ENCODE results near the gene RPS4Y1.
A peak's percentile ranks its signal among the peaks of the same experiment; 100 is the strongest.
"Not testable (repeated sequence)": the region's sequence is repeated elsewhere in the genome, so short reads cannot be mapped to it uniquely, and the experiment has no call there.

The RPS4Y1 gene

DNA sequence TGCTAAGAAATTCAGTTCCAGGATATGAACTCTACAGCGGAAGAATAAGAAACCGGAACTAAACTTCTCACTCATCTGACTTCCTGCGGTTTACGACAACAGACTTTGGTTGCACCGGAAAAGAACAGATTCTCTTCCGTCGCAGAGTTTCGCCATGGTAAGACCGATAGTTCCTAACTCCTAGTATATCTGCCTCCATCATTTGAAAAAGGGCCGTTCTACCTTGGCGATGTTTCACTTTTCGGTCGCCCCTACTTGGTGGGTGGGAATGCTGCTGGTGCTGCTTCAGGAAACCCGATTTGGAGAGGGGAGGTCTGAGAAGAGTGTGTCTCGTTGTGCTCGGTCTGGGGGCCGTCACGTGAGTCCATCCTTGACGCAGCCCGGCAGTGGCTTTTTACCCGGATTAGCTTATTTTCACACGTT, at the start of gene RPS4Y1:
RPS4Y1 (plus strand) TSS at position 132 of the 423 bp plus-strand sequence; CDS start at position 155, 23 bp downstream.
- peak in 2 of 3 donors; percentile 10 to 18 for DNase-seq (ENCODE audit: low read depth in 3 of 3, low spot score in 1 of 3)

DNA sequence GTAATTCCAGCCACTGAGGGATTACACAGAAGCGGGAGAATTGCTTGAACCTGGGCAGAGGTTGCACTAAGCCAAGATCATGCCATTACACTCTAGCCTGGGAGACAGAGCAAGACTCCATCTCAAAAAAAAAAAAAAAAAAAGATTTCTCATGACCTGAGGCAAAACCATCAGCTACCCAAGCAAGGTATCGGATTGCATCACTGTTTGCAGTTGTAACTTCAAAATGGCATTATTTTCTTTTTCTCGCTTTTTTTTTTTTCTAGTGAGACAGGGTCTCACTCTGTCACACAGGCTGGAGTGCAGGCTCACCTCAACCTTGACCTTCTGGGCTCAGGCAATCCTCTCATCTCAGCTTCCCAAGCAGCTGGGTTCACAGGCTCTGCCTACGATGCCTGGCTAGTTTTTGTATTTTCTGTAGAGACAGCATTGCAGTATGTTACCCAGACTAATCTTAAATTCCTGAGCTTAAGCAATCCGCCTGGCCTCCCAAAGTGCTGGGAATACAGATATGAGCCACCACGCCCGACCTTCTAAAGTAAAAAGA, 44.4 kb upstream of the RPS4Y1 start:
- DNase-seq (ENCODE audit: low read depth in 3 of 3, low spot score in 1 of 3): no peak

DNA sequence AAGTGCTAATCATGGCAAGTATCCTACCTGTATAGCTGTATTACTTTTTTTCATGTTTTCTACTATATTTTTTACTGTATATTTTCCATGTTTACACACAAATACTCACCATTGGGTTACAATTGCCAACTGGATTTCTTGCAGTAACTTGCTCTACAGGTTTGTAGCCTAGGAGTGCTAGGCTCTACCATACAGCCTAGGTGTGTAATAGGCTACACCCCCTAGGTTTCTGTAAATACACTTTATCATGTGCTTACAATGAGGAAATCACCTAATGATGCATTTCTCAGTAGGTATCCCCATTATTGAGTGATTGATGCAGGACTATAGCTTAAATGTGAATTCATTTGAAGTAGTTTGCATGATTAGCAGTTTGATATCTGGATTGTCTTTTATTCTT, 43.4 kb upstream of the RPS4Y1 start:
- no peak for DNase-seq (ENCODE audit: low read depth in 3 of 3, low spot score in 1 of 3)

DNA sequence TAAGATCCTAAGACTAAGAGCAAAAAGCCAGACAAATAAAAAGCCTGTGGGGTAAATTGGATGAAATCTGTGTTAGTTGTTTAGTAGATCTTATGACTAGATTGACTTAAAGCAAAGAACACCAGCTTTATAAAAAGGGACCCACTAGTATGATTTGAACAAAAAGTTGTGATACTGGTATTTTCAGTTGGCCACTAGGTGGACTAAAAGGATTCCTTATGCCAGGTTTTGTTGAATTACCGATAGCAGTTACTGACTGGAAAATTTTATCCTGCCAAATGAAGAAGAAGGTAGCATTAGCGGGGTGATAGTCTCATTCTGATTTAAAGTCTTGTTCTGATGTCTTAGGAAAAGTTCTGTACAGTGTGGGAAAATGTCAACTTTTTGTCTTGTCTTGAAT, 41.2 kb upstream of the RPS4Y1 start:
- DNase-seq (ENCODE audit: low read depth in 3 of 3, low spot score in 1 of 3): no peak

DNA sequence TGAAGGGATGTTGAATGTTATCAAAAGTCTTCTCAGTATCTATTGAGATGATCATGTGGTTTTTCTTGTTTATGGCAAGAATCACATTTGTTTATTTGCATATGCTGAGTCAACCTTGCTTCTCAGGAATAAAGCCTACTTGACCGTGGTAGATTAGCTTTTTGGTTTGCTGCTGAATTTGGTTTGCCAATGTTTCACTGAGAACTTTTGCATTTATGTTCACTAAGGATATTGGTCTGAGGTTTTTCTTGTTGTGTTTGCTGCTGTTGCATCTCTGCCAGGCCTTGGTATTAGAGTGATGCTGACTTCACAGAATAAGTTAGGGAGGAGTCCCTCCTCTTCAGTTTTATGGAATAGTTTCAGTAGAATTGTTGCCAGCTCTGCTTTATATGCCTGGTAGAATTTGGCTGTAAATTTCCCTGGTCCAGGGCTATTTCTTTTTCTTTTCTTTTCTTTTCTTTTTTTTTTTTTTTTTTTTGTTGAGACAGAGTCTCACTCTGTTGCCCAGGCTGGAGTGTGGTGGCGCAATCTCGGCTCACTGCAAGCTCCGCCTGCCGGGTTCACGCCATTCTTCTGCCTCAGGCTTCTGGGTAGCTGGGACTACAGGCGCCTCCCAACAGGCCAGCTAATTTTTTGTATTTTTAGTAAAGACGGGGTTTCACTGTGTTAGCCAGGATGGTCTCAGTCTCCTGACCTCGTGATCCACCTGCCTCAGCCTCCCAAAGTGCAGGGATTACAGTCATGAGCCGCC, 24.1 kb upstream of the RPS4Y1 start:
- DNase-seq (ENCODE audit: low read depth in 3 of 3, low spot score in 1 of 3): not testable (repeated sequence)

DNA sequence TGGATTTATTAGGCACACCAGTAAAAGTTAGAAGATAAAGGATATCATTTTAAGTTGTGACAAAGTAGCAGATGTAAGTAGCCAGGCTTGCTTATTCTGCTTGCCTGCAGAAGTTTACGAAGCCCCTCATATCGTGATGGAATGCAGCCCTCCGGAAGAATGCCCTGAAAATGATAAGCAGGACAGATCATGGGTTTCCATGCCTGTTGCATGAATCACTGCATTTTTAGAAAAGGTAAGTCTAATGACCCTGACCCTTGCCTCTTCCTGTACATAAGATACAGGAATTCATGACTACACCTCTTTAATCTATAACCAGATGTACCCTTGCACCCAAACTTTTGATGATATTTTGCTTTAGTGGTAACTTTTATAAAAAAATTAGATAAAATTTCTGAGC, 16.9 kb upstream of the RPS4Y1 start:
- DNase-seq (ENCODE audit: low read depth in 3 of 3, low spot score in 1 of 3): no peak

DNA sequence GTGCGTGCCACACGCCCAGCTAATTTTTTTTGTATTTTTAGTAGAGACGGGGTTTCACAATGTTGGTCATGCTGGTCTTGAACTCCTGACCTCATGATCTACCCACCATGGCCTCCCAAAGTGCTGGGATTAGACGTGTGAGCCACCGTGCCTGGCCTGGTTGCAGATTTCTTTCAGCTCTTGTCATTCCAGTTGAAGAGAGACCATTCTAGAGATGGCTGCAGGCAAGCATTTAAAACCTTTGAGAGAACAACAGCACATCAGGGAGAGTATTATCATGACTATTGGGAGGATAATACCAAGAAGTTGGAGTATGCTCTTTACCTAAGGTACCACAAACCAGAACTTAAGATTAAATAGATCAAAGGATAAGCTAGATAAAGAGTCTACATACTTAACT, 12.9 kb upstream of the RPS4Y1 start:
- DNase-seq (ENCODE audit: low read depth in 3 of 3, low spot score in 1 of 3): no peak

DNA sequence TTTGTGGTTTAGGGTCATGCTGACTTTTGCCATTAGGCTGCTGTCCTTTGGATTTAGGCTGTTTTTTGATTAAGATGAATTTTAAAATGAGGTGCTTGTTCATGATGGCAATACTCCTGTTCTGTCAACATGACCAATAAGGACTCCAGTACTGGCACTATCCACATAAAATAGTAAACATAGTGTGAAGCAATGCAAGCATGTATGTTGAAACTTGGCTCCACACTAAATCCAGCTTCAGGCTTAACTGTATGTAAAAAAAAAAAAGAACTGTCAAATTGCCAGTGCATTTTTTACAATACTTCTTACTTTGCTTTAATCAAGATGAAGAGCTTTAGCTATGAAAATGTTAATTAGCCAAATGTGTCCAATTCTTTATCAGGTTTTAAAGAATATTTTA, 6.2 kb upstream of the RPS4Y1 start:
- no peak for DNase-seq (ENCODE audit: low read depth in 3 of 3, low spot score in 1 of 3)

DNA sequence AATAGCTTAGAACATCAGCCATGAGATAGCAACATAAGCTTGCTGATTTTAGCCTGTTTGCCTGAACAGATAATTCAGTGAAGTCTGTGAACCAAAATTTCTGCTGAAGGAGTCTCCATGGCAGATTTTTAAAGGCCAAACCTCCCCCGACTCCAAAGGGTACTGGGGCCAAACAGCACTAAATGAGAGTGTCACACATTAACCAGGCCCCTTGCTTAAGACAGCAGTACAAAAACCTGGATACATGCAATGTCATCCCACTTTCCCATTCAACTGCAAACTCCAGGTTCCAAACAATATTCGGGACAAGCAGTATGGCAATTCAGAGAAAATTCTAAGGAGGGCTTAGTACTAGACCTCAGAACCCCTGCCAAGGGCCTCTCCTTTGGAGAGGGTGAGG, 4.3 kb upstream of the RPS4Y1 start:
- no peak for DNase-seq (ENCODE audit: low read depth in 3 of 3, low spot score in 1 of 3)

DNA sequence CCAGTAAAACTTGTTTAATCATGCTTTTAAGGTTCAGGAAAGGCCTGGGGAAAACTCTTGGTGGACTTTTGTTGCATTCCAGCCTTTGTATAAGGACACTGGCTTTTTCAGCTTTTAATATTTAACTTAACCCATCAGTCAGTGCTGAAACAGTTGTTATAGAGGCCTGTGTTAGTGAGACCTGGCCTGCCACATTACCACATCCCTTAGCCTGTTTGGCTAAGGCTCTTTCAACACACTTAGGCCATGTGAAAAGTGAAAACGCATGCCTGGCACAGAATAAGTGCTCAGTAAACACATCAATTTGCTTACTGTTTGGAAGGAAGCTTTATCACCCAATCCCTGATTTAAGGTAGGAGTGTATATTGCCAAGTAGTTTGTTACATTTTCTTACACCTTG, 3.5 kb upstream of the RPS4Y1 start:
- DNase-seq (ENCODE audit: low read depth in 3 of 3, low spot score in 1 of 3): no peak

DNA sequence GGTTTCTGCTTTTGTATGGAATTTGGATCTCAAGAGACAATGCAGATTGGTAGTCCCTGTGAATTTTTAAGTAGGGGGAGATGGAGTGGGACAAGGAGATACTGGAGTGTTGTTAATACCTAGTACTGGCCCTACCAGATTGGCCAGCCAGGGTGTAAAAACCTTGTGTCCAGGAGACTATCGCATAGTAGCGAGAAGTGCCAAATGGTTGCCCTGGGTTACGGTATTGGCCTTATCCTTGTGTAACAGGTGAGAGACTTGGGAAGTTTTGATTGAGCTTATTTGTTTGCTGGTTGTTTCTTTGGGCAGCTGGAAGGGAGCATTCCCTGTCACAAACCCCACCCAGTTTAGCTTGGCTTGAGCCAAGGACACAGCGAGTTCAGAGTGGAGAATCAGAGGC, 5.4 kb downstream of the RPS4Y1 start:
- DNase-seq (ENCODE audit: low read depth in 3 of 3, low spot score in 1 of 3): no peak

DNA sequence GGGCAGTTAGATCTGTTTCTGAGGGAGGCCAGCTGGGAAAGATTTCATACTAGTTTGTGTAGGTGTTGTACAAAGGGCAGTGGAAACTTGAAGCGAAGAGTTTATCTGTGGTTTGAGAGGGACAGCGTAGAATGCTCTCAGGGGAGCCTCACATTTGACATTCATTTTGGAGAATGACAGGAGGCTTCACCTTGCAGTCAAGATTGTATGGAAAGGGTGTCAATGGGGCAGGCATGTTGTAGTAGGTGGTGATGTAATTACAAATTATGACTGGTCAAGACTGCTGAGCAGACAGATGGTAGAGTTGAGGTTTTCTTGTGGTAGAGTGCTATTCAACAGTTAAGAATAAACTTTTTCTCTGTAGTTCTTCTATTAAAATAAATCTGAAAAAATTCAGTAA, 7.0 kb downstream of the RPS4Y1 start:
- no peak for DNase-seq (ENCODE audit: low read depth in 3 of 3, low spot score in 1 of 3)

DNA sequence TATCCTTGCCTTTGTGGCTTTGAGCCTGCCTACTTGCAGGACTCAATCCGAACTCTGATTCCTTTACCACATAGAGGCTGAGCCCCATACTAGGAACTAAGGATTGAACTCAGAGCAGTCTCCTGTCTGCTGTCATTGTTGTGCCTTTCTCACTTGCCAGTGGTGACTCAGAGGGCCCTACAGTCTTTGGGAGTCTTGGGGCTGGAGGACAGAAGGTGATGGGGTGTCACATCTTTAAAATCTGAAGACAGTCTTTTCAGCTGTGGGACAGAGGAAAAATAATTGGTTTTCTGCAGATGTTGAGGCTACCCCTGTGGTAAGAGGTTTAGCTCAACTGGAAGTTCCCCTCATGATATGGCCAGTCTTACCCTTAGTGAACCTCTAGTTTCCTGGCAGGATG, 8.0 kb downstream of the RPS4Y1 start:
- no peak for DNase-seq (ENCODE audit: low read depth in 3 of 3, low spot score in 1 of 3)

DNA sequence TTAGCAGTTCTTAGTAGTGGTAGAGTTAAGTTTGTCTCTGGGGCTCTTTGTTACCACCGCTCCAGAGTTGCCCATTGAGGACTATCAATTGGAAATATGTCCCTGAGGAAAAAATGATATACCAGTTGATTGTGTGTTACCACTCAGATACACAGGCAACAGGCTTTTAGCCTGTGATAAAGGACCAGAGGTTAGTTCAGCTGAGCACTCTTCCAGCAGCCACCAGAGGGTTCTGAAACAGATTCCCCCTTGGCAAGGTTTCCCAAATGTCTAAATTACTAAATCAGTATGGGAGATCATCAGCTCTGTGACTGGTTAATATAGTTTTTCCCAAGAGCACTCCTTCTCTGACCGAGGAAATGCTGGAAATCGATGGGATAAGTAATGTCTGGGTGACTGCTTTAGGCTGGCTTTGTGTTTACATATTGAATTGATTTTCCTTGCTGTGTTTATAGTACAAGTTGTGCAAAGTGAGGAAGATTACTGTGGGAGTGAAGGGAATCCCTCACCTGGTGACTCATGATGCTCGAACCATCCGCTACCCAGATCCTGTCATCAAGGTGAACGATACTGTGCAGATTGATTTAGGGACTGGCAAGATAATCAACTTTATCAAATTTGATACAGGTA, 12.9 kb downstream of the RPS4Y1 start:
- no peak for DNase-seq (ENCODE audit: low read depth in 3 of 3, low spot score in 1 of 3)

DNA sequence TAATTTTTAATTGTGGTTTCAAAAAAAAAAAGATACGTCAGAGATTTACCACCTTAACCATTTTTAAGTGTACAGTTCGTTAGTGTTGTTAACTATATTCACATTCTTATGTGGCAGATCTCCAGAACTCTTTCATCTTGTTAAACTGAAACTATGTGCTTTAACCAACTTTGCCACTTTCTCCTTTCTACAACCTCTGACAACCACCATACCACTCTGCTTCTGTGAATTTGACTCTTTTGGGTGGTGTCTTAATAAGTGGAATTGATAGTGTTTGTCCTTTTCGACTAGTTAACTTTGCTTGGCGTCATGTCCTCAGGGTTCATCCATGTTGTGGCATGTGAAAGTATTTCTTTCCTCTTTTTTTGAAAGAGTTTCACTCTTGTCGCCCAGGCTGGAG, 15.7 kb downstream of the RPS4Y1 start:
- DNase-seq (ENCODE audit: low read depth in 3 of 3, low spot score in 1 of 3): no peak

DNA sequence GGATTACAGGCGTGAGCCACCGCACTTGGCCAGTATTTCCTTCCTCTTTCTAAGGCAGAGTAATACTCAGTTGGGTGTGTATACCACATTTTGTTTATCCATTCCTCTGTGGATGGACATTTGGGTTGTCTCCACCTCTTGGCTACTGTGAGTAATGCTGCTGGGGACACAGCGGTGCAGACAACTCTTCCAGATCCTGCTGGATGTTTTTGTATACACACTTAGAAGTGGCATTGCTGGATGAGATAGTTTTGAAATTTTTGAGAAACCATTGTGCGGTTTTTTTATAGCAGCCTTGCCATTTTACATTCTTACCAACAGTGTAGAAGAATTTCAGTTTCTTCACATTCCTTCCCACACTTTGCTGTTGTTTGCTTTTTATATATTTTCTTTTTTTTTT, 16.3 kb downstream of the RPS4Y1 start:
- no peak for DNase-seq (ENCODE audit: low read depth in 3 of 3, low spot score in 1 of 3)

DNA sequence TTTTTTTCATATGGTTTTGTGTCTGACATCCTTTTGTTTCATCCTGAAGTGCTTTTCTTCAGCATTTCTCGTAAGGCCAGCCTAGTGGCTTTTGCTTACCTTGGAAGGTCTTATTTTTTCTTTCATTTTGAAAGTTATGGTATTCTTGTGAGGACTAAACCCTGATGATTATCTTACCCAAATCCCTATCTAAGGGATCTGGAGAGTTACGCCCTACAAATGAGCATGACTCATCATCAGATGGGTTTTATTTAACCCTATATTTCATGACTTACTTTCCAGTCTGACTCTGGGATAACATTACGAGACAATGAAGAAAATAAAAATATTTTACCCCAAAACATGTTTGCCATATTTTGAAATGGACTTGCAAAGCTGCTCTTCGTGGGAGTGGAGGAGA, 18.4 kb downstream of the RPS4Y1 start:
- no peak for DNase-seq (ENCODE audit: low read depth in 3 of 3, low spot score in 1 of 3)

DNA sequence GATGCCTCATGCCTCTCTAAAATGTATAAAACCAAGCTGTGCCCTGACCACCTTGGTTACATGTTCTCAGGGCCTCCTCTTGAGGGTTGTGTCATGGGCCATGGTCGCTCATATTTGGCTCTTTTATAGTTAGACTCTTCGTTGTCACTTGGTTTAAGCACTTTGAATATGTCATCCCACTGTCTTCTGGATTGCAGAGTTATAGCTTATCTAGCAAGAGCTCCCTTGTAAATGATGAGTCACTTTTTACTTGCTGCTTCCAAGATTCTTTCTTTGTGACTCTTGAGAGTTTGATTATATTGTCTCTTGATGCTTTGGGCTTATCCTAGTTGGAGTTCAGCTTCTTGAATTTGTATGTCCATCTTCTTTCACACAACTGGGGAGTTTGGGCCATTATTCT, 19.1 kb downstream of the RPS4Y1 start:
- DNase-seq (ENCODE audit: low read depth in 3 of 3, low spot score in 1 of 3): no peak

DNA sequence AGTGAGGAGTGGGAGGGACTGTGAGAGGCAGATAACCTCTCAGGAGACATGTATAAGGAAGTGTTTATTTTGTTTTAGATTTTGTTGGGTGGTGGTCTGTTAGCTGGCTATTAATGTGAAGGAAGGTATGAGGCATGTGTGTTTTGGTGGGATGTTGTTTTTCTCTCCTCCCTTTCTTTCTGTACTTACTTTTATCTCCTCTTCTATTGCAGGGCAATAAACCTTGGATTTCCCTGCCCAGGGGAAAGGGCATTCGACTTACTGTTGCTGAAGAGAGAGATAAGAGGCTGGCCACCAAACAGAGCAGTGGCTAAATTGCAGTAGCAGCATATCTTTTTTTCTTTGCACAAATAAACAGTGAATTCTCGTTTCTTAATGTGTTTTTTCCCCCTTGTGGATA, 25.2 kb downstream of the RPS4Y1 start:
- no peak for DNase-seq (ENCODE audit: low read depth in 3 of 3, low spot score in 1 of 3)

DNA sequence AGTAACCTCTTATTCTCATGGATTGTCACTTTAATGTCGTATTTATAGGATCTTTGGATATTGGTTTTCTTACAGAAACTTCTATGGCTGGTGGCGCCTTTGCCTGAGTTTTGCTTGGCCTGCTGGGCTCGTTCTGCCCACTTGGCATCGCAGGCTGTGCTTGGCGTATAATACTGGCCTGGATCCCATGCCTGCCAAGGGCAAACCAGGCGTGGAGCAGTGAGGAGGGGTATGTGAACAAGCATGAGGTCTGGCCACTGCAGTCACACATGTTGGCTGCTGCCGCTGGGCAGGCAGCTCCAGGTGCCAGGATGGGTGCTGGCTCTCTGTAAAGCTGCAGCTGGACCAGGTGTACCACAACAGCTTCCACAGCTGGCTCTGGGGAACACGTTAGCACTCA, 26.1 kb downstream of the RPS4Y1 start:
- DNase-seq (ENCODE audit: low read depth in 3 of 3, low spot score in 1 of 3): no peak

DNA sequence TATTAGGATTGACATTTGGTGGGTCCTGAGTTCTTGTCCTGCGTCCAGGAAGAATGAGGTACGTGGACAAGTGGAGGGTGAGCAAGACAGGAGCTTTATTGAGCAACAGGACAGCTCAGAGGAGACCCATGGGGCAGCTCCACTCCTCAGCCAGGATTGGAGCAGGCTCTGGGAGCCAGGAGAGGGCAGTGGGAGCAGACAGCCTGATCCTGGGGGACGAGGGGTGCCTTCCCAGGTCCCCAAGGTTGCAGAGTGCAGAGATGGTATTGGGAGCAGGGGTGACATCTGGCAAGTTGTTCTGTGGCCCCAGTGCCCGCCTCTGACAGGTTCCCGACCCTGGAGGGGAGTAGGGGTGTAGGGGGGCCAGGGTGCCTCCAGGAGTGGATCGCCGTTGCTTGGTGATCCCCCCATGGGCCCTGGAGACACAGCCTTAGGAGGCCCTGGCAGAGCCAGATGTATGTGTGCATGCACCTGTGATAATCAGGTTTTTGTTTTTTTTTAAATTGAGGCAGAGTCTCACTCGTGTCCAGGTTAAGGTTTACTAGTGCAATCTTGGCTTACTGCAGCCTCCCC, 26.7 kb downstream of the RPS4Y1 start:
- no peak for DNase-seq (ENCODE audit: low read depth in 3 of 3, low spot score in 1 of 3)

DNA sequence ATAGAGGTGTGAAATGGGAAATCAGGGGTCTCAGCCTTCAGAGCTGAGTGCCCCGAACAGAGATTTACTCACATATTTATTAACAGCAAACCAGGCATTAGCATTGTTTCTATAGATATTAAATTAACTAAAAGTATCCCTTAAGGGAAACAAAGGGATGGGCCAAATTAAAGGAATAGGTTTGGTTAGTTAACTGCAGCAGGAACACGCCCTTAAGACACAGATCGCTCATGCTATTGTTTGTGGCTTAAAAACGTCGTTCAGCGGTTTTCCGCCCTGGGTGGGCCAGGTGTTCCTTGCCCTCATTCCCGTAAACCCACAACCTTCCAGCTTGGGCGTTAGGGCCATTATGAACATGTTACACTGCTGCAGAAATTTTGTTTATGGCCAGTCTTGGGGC, 30.8 kb downstream of the RPS4Y1 start:
- not testable (repeated sequence) for DNase-seq (ENCODE audit: low read depth in 3 of 3, low spot score in 1 of 3)
